K562 (cell line): ENCODE data around the gene SLC10A3. TPM values are rescaled to one million over a fixed set of nuclear protein-coding genes. Genes with fewer than 3 reads are reported as not detected.
"Not testable (repeated sequence)": the region's sequence is repeated elsewhere in the genome, so short reads cannot be mapped to it uniquely, and the experiment has no call there.

Experiments used
- ATAC-seq: fragments of 200-7000 bp; cut with Tn5 transposase; 3 replicates; pipeline ENCODE4 v1.9.1; 2020; ENCODE audit warnings: moderate library complexity
- BruUV-seq: library from RNA; stranded (reverse); fragments of 400-500 nt; replicated peaks from 2 replicates; lab custom pipeline; 2021; lab: Mats Ljungman, UMichigan
- CTCF ChIA-PET: fragments of 300-600 bp; formaldehyde crosslinking; extraction: SDS; loops from one replicate; lab custom pipeline; 2021; ENCODE audit warnings: low intra/inter-chr PET ratio; lab: Yijun Ruan, JAX
- POLR2A ChIA-PET: fragments of 300-600, 350-650 bp; sonication (Branson Sonifier 250); formaldehyde crosslinking; extraction: SDS; loops from one replicate; lab custom pipeline; 2021; ENCODE audit warnings: antibody characterized with exemption, inconsistent platforms; lab: Yijun Ruan, JAX
- DNase-seq, 4 experiments: peaks; one replicate each; pipeline versions ENCODE4 v3.0.0 to v3.0.0-alpha.2; 2011 to 2018; ENCODE audit warnings: low spot score in 3 of 4, mixed read lengths in 3 of 4; ENCODE audit errors: extremely low read depth in 1 of 4
- FAIRE-seq: peaks from 2 replicates; lab custom pipeline; 2011; peaks lifted over from hg19 to GRCh38; lab: Jason Lieb, UNC
- H2AFZ ChIP-seq: 2 replicates; pipeline ENCODE4 v1.6.0; 2011; ENCODE audit warnings: low read depth, low read length, control low read depth, inconsistent platforms
- H3K27ac ChIP-seq: fragments of 200-600 bp; 3 replicates; pipeline ENCODE4 v1.8.0; 2011; ENCODE audit warnings: low read depth, mild to moderate bottlenecking, control low read depth, inconsistent platforms, low read length, moderate library complexity, mixed read lengths; ENCODE audit errors: extremely low read depth
- H3K27me3 ChIP-seq, 2 experiments: fragments of 300-600 bp in 1 of 2; 2 replicates in 1 of 2; 3 replicates in 1 of 2; pipeline versions ENCODE4 v1.6.0 to v1.8.0; 2011; ENCODE audit warnings: inconsistent platforms in 2 of 2, low read length in 2 of 2, mild to moderate bottlenecking in 1 of 2, mixed read lengths in 1 of 2, moderate library complexity in 1 of 2; ENCODE audit not compliant: control insufficient read depth in 2 of 2, insufficient read depth in 2 of 2
- H3K36me3 ChIP-seq: fragments of 300-600 bp; 3 replicates; pipeline ENCODE4 v1.8.0; 2011; ENCODE audit warnings: mild to moderate bottlenecking, low read length, inconsistent platforms; ENCODE audit not compliant: control insufficient read depth, insufficient read depth
- H3K4me1 ChIP-seq, 2 experiments: fragments of 200-600 bp in 1 of 2; replicated peaks in 1 of 2; 2 replicates in 1 of 2; 3 replicates in 1 of 2; pipeline versions ENCODE4 v1.5.1 to v1.8.0; 2011; ENCODE audit warnings: inconsistent platforms in 2 of 2, low read length in 2 of 2, mild to moderate bottlenecking in 1 of 2, mixed read lengths in 1 of 2, moderate library complexity in 1 of 2; ENCODE audit not compliant: control insufficient read depth in 2 of 2, insufficient read depth in 2 of 2
- H3K4me2 ChIP-seq: 2 replicates; pipeline ENCODE4 v1.6.1; 2011; ENCODE audit warnings: low read length, control low read depth, inconsistent platforms, mixed read lengths; ENCODE audit not compliant: insufficient read depth
- H3K4me3 ChIP-seq: fragments of 200-600 bp; sonication (generic), shearing (Covaris generic); 2 replicates; pipeline ENCODE4 v1.5.1; 2016; ENCODE audit warnings: control low read depth, inconsistent platforms
- H3K79me2 ChIP-seq: fragments of 200-600 bp; 3 replicates; pipeline ENCODE4 v1.8.0; 2011; ENCODE audit warnings: low read length, inconsistent platforms; ENCODE audit not compliant: control insufficient read depth, insufficient read depth
- H3K9ac ChIP-seq, 2 experiments: 2 replicates each; pipeline versions ENCODE4 v1.6.0 to v1.6.1; 2011; ENCODE audit warnings: low read depth in 2 of 2, low read length in 2 of 2, control low read depth in 1 of 2, inconsistent platforms in 1 of 2, mild to moderate bottlenecking in 1 of 2, mixed read lengths in 1 of 2; ENCODE audit not compliant: insufficient read depth in 1 of 2
- H3K9me1 ChIP-seq: one replicate; pipeline ENCODE4 v1.6.0; 2011; ENCODE audit warnings: inconsistent platforms, mild to moderate bottlenecking, low read length, moderate library complexity; ENCODE audit not compliant: control insufficient read depth, insufficient read depth
- H3K9me3 ChIP-seq: replicated peaks from 2 replicates; pipeline ENCODE4 v1.5.1; 2011; ENCODE audit warnings: low read depth, low read length, inconsistent platforms; ENCODE audit not compliant: control insufficient read depth, insufficient read depth
- H4K20me1 ChIP-seq: replicated peaks from 2 replicates; pipeline ENCODE4 v1.6.1; 2011; ENCODE audit warnings: low read length, inconsistent platforms, mixed read lengths; ENCODE audit not compliant: control insufficient read depth, insufficient read depth
- ARID1B ChIP-seq: fragments of 450-650 bp; IDR thresholded peaks from 2 replicates; pipeline ENCODE4 v1.6.1; 2016; ENCODE audit warnings: antibody characterized with exemption, mild to moderate bottlenecking, inconsistent platforms
- ATF3 ChIP-seq, 2 experiments: fragments of 450-650 bp in 1 of 2; sonication (generic) in 1 of 2; formaldehyde crosslinking in 1 of 2; IDR thresholded peaks in 1 of 2; conservative IDR thresholded peaks in 1 of 2; 2 replicates each; pipeline versions ENCODE4 v1.6.1 to v1.8.1; 2016 to 2023; ENCODE audit warnings: mild to moderate bottlenecking in 2 of 2, moderate library complexity in 2 of 2, inconsistent platforms in 1 of 2, missing genetic modification reagents in 1 of 2
- CBFA2T3 ChIP-seq: fragments of 450-650 bp; IDR thresholded peaks from 2 replicates; pipeline ENCODE4 v1.6.1; 2017
- DACH1 ChIP-seq: fragments of 450-650 bp; IDR thresholded peaks from 2 replicates; pipeline ENCODE4 v1.6.1; 2018; ENCODE audit not compliant: partially characterized antibody
- DPF2 ChIP-seq: fragments of 450-650 bp; IDR thresholded peaks from 2 replicates; pipeline ENCODE4 v1.6.1; 2016
- FOSL1 ChIP-seq: fragments of 200-800 bp; sonication (Bioruptor generic); conservative IDR thresholded peaks from 2 replicates; pipeline ENCODE4 v1.6.1; 2016; ENCODE audit warnings: missing genetic modification characterization, missing compliant biosample characterization
- HMBOX1 ChIP-seq: sonication (generic); IDR thresholded peaks from 2 replicates; pipeline ENCODE4 v1.6.1; 2016
- JUN ChIP-seq, 2 experiments: sonication (generic) in 1 of 2; formaldehyde crosslinking in 1 of 2; IDR thresholded peaks; 2 replicates each; pipeline versions ENCODE4 v1.6.1 to v1.8.0; 2012 to 2022; ENCODE audit warnings: borderline replicate concordance in 2 of 2, mild to moderate bottlenecking in 2 of 2, improper control_type of control experiment in 1 of 2, low read depth in 1 of 2, low read length in 1 of 2, missing genetic modification reagents in 1 of 2
- JUND ChIP-seq, 2 experiments: IDR thresholded peaks; 2 replicates in 1 of 2; 3 replicates in 1 of 2; pipeline ENCODE4 v1.6.1; 2011; ENCODE audit warnings: borderline replicate concordance in 2 of 2, low read depth in 2 of 2, low read length in 2 of 2, improper control_type of control experiment in 1 of 2, missing biosample characterization in 1 of 2, missing genetic modification characterization in 1 of 2, missing genetic modification reagents in 1 of 2
- KDM1A ChIP-seq, 2 experiments: fragments of 450-650 bp; IDR thresholded peaks; 2 replicates each; pipeline ENCODE4 v1.6.1; 2016; ENCODE audit warnings: mild to moderate bottlenecking in 2 of 2
- MAX ChIP-seq: sonication (generic); formaldehyde crosslinking; IDR thresholded peaks from 2 replicates; pipeline ENCODE4 v1.9.0; 2022; ENCODE audit warnings: mild to moderate bottlenecking, missing genetic modification reagents
- NCOR1 ChIP-seq: fragments of 450-650 bp; IDR thresholded peaks from 2 replicates; pipeline ENCODE4 v1.6.1; 2016; ENCODE audit warnings: mild to moderate bottlenecking, moderate library complexity
- NR2C1 ChIP-seq, 2 experiments: fragments of 450-650 bp; IDR thresholded peaks; 2 replicates each; pipeline ENCODE4 v1.6.1; 2017; ENCODE audit warnings: mild to moderate bottlenecking in 2 of 2, antibody characterized with exemption in 1 of 2, inconsistent platforms in 1 of 2, missing compliant biosample characterization in 1 of 2, missing genetic modification characterization in 1 of 2
- SMARCA4 ChIP-seq: fragments of 450-650 bp; IDR thresholded peaks from 2 replicates; pipeline ENCODE4 v1.6.1; 2016
- SMARCE1 ChIP-seq: fragments of 450-650 bp; IDR thresholded peaks from 2 replicates; pipeline ENCODE4 v1.7.1; 2016; ENCODE audit warnings: mild to moderate bottlenecking
- TAF9B ChIP-seq: fragments of 450-650 bp; IDR thresholded peaks from 2 replicates; pipeline ENCODE4 v1.6.1; 2018; ENCODE audit warnings: mild to moderate bottlenecking; ENCODE audit not compliant: partially characterized antibody
- TBP ChIP-seq: optimal IDR thresholded peaks from 2 replicates; pipeline ENCODE3; 2011; ENCODE audit warnings: low read depth, low read length, improper control_type of control experiment
- TFAP4 ChIP-seq: sonication (generic); formaldehyde crosslinking; IDR thresholded peaks from 2 replicates; pipeline ENCODE4 v1.8.0; 2022; ENCODE audit warnings: missing genetic modification reagents, mild to moderate bottlenecking, moderate library complexity, borderline replicate concordance
- ZEB2 ChIP-seq: fragments of 450-650 bp; IDR thresholded peaks from 2 replicates; pipeline ENCODE4 v1.6.1; 2016
- WGBS: fragments of 100-300 bp; shearing (Covaris generic); methylation state at CpG from one replicate; pipeline ENCODE4 v1.1.6; 2016; ENCODE audit warnings: low coverage, mixed read lengths; ENCODE audit not compliant: insufficient coverage; ENCODE audit errors: missing lambda C conversion rate; 5-methylcytosine and 5-hydroxymethylcytosine counted together
- in situ Hi-C: fragments of 300-500 bp; cut with MboI; formaldehyde crosslinking; loops from 4 replicates; pipeline ENCODE4 v1.15.0; 2018; ENCODE audit warnings: inconsistent platforms, mixed read lengths
- intact Hi-C: fragments of 100-400 bp; cut with micrococcal nuclease; formaldehyde crosslinking; loops from 2 replicates; pipeline ENCODE4 v1.14.2; 2022
- polyA plus RNA-seq, 8 experiments: library from polyadenylated mRNA; depleted of rRNA in 4 of 8; stranded (reverse) in 5 of 8; unstranded in 3 of 8; fragments of >200 nt; fragmentation: Nextera tagmentation in 2 of 8; fragmentation: Illumina TruSeq in 1 of 8; extraction: Ambion mirVana in 2 of 8; extraction: Trizol in 1 of 8; gene quantifications; 2 replicates each; pipeline versions ENCODE4 v1.2.1 to v1.2.3, GENCODE V29; 2011 to 2014; ENCODE audit warnings: inconsistent platforms in 1 of 8, missing spikeins in 1 of 8
- total RNA-seq, 7 experiments: library from RNA; depleted of rRNA in 6 of 7; stranded (reverse); fragments of >200 nt in 6 of 7; fragmentation: Illumina TruSeq in 2 of 7; extraction: Trizol in 2 of 7; gene quantifications; 2 replicates each; pipeline versions ENCODE4 v1.2.1 to v1.2.3, GENCODE V29; 2011 to 2021; ENCODE audit warnings: low replicate concordance in 1 of 7

Gene SLC10A3
- total and polyA plus RNA-seq, 9 of the 15 experiments (the other 6 are each of a cell fraction or from before 2014, with no cell fraction given) = 5.2 to 30.6 (median 16.7) TPM

- in situ Hi-C loops; H3K4me3 ChIP-seq; H4K20me1 ChIP-seq; H3K27me3 ChIP-seq; BruUV-seq; H3K9me3 ChIP-seq; H3K9ac ChIP-seq; H2AFZ ChIP-seq; H3K9me1 ChIP-seq; intact Hi-C loops; H3K79me2 ChIP-seq; DNase-seq; CTCF ChIA-PET; TF ChIP-seq JUN (CRISPR knock-in tag; IDR thresholded peaks at IDR 0.05; ENCODE audit: borderline replicate concordance); ATF3 (CRISPR knock-in tag; conservative IDR thresholded peaks at IDR 0.05): not testable (repeated sequence)
- peaks cover 8 to 17% of the 10 kb centered on the region in 2 experiments; a peak in 4 of 5 replicates for H3K4me1 ChIP-seq
- peaks cover 15% of the 10 kb centered on the region; the same call in 2 of the 3 replicates for H3K36me3 ChIP-seq
- peak; percentile 38; the same call in 2 of the 3 replicates for ATAC-seq
- peak; percentile 78 for FAIRE-seq
- POLR2A ChIA-PET = interaction anchor here (1.2 to 1.8 kb wide), 3 partner anchors 10 to 15 kb away, joined by 3 to 8 read pairs (median 4); partner anchors contain the start of genes FAM3A and SLC10A3
- 24% methylated on average over 7 of the region's 7 CpGs for WGBS
- H3K27ac ChIP-seq = peak overlapping the region; percentile 30; the same call in 1 of the 3 replicates
- H3K4me2 ChIP-seq = 0 out of 2 replicates have a peak overlapping the region, but pooled peaks have one; percentile 18
- TF ChIP-seq JUN (IDR thresholded peaks at IDR 0.05; ENCODE audit: borderline replicate concordance, low read depth, low read length) = peak; percentile 33; the same call in 1 of the 2 replicates
- peak; percentile 82 for TF ChIP-seq ATF3 (IDR thresholded peaks at IDR 0.05)
- TF ChIP-seq ZEB2 = peak; percentile 23; the same call in 1 of the 2 replicates
- peak; percentile 69 for TF ChIP-seq TBP
- TF ChIP-seq KDM1A (IDR thresholded peaks at IDR 0.05) = peak; percentile 39 to 50; a peak in 2 of 4 replicates
- peak; percentile 65 for TF ChIP-seq DPF2
- TF ChIP-seq NR2C1 (IDR thresholded peaks at IDR 0.05) = peak; percentile 43; the same call in 1 of the 2 replicates
- peak; percentile 59 for TF ChIP-seq NR2C1 (tag; IDR thresholded peaks at IDR 0.05)
- TF ChIP-seq CBFA2T3 = peak; percentile 40
- TF ChIP-seq DACH1 = peak; percentile 47
- TF ChIP-seq NCOR1 = peak; percentile 43; the same call in 1 of the 2 replicates
- TF ChIP-seq HMBOX1 = peak; percentile 57; the same call in 1 of the 2 replicates
- TF ChIP-seq FOSL1 (tag) = peak; percentile 70
- peak; percentile 36; the same call in 1 of the 2 replicates for TF ChIP-seq MAX (CRISPR knock-in tag)
- peak; percentile 27; the same call in 1 of the 2 replicates for TF ChIP-seq SMARCA4
- TF ChIP-seq SMARCE1 = peak; percentile 41; the same call in 1 of the 2 replicates
- TF ChIP-seq ARID1B = 0 out of 2 replicates have a peak, but pooled peaks have one; percentile 49
- TF ChIP-seq TAF9B = peak; percentile 65
- TF ChIP-seq JUND (IDR thresholded peaks at IDR 0.05; ENCODE audit: borderline replicate concordance, low read depth, low read length) = peak; percentile 82
- TF ChIP-seq JUND (tag; IDR thresholded peaks at IDR 0.05; ENCODE audit: borderline replicate concordance, low read depth, low read length) = peak; percentile 71; the same call in 1 of the 3 replicates
- peak; percentile 96 for TF ChIP-seq TFAP4 (CRISPR knock-in tag)
Observed at GRCh38 chrX:154501423-154501822, 11.0 kb upstream of the SLC10A3 start.
